ENCODE results near the gene PCP2.
"Not testable (repeated sequence)": the region's sequence is repeated elsewhere in the genome, so short reads cannot be mapped to it uniquely, and the experiment has no call there.

PCP2 gene

DNA sequence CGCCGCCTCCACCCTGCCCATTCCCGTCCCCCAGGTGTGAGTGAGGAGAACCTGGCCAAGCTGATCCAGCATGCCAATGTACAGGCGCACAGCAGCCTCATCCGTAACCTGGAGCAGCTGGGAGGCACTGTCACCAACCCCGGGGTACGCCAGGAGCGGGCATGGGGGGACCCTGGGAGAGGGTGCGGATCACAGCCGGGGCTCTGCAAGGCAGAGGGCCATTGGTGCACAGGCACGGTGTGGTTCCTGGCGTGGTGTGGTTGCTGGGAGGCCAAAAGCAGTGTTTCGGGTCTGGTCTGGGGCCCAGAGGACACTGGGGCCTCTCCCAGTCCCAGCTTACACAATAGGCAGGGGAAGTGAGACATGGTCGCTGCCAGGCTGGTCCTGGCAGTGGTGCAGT lies 11.6 kb upstream of the PCP2 start:
- intact Hi-C loops (cut with DNase I; ENCODE audit: low total_unique reads), result loop anchor here (10.0 kb wide), 1 partner anchor 150 kb away; no protein-coding TSS in a partner anchor
- no peaks in the 10 kb centered on the region for H3K9me3 ChIP-seq
- no peak for DNase-seq
- TF ChIP-seq CTCF (IDR thresholded peaks at IDR 0.05), result no peak
- H3K27ac ChIP-seq, result no peak overlapping the region
- H3K27me3 ChIP-seq, result peaks cover 0 to 61% of the 10 kb centered on the region in 2 donors
- no peaks in the 10 kb centered on the region for H3K4me1 ChIP-seq
- peaks cover 0 to 31% (median 0%) of the 10 kb centered on the region in 3 donors for H3K36me3 ChIP-seq
- H3K4me3 ChIP-seq, result no peak overlapping the region

DNA sequence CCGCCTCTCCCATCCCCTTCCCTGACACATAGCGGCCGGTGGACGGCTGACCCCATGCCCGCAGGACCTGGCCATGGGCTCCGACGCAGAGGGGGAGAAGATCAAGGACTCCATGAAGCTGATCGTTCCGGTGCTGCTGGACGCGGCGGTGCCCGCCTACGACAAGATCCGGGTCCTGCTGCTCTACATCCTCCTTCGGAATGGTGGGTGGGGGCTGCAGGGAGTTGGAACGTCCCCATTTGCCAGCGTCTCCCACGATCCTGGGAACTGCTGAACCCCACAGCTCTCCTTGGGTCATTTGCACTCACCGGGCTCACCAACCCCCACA lies 11.0 kb upstream of the PCP2 start:
- Histone ChIP-seq H3K4me3 (no peak overlapping the region), H3K9me3 (no peaks in the 10 kb centered on the region), H3K27me3 (peaks cover 0 to 60% of the 10 kb centered on the region in 2 donors), H3K27ac (no peak overlapping the region), H3K4me1 (no peaks in the 10 kb centered on the region), H3K36me3 (peaks cover 0 to 31% (median 0%) of the 10 kb centered on the region in 3 donors)
- no peak for TF ChIP-seq CTCF (IDR thresholded peaks at IDR 0.05)
- no peak for DNase-seq
- intact Hi-C loops (cut with DNase I; ENCODE audit: low total_unique reads), result loop anchor here (10.0 kb wide), 1 partner anchor 150 kb away; no protein-coding TSS in a partner anchor

GRCh38 chr19:7643629-7644549 lies 10.4 kb upstream of the PCP2 start:
- intact Hi-C loops (cut with DNase I; ENCODE audit: low total_unique reads), result loop anchor here (10.0 kb wide), 1 partner anchor 151 kb away; no protein-coding TSS in a partner anchor
- not testable (repeated sequence) for H3K4me3 ChIP-seq, H3K27ac ChIP-seq, H3K4me1 ChIP-seq, H3K9me3 ChIP-seq, DNase-seq
- Histone ChIP-seq H3K27me3 (peaks cover 0 to 60% of the 10 kb centered on the region in 2 donors), H3K36me3 (peaks cover 0 to 31% (median 0%) of the 10 kb centered on the region in 3 donors)

GRCh38 chr19:7643031-7643415 lies 9.5 kb upstream of the PCP2 start:
- no peak for DNase-seq
- no peaks in the 10 kb centered on the region for H3K4me1 ChIP-seq
- H3K27ac ChIP-seq, result no peak overlapping the region
- H3K27me3 ChIP-seq, result peaks cover 0 to 63% of the 10 kb centered on the region in 2 donors
- intact Hi-C loops (cut with DNase I; ENCODE audit: low total_unique reads), result loop anchor here (10.0 kb wide), 1 partner anchor 152 kb away; no protein-coding TSS in a partner anchor
- no peak for TF ChIP-seq CTCF (IDR thresholded peaks at IDR 0.05)
- H3K4me3 ChIP-seq, result no peak overlapping the region
- H3K36me3 ChIP-seq, result peaks cover 0 to 31% (median 0%) of the 10 kb centered on the region in 3 donors
- H3K9me3 ChIP-seq, result no peaks in the 10 kb centered on the region

DNA sequence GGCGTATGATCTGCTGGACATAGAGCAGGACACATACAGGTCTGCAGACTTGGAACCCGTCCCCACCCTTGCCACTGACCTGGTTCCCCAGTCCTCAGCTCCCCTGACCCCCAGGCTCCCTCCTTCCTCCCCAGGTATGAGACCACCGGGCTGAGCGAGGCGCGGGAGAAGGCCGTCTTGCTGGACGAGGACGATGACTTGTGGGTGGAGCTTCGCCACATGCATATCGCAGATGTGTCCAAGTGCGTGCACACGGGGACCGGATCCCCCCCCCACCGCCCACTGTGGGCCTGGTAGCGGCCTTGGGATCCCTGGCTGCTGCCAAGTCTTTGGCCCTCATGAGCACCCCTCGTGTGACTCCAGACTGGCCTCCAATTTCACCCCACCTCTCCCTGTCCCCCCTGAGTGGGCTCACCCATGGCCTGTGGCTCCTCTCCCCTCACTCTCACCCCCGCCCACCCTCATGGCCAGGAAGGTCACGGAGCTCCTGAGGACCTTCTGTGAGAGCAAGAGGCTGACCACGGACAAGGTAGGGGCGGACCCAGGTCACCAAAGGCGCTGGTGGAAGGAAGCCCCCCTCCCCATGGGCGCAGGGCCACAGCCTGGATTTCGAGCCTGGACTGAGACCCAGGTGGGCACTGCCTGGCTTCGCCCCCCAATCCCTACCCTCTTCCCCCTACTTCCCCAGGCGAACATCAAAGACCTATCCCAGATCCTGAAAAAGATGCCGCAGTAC lies 8.9 kb upstream of the PCP2 start:
- Histone ChIP-seq H3K4me3 (no peak overlapping the region), H3K27me3 (peaks cover 0 to 64% of the 10 kb centered on the region in 2 donors), H3K36me3 (peaks cover 0 to 27% (median 0%) of the 10 kb centered on the region in 3 donors), H3K27ac (no peak overlapping the region), H3K9me3 (no peaks in the 10 kb centered on the region), H3K4me1 (no peaks in the 10 kb centered on the region)
- TF ChIP-seq CTCF (IDR thresholded peaks at IDR 0.05), result no peak
- DNase-seq, result no peak
- intact Hi-C loops (cut with DNase I; ENCODE audit: low total_unique reads), result loop anchor here (10.0 kb wide), 1 partner anchor 152 kb away; no protein-coding TSS in a partner anchor

Measured in tibial artery (tissue), 4 donors.